HepG2 (cell line): ENCODE measurements around the gene SINHCAF. TPM values are rescaled to one million over a fixed set of nuclear protein-coding genes. Genes with fewer than 3 reads are reported as not detected.

Source experiments
- ATAC-seq: fragments of 200-7000 bp; cut with Tn5 transposase; 3 replicates; pipeline ENCODE4 v1.9.1; 2020; ENCODE audit warnings: mild to moderate bottlenecking, moderate library complexity
- BruUV-seq: library from RNA; stranded (reverse); fragments of 400-500 nt; replicated peaks from 2 replicates; lab custom pipeline; 2021; lab: Mats Ljungman, UMichigan
- CTCF ChIA-PET: fragments of 300-600 bp; formaldehyde crosslinking; extraction: SDS; loops from one replicate; lab custom pipeline; 2021; ENCODE audit warnings: low total read pairs, inconsistent platforms, low intra/inter-chr PET ratio; lab: Yijun Ruan, JAX
- POLR2A ChIA-PET: fragments of 350-600 bp; sonication (Branson Sonifier 250); formaldehyde crosslinking; loops from one replicate; lab custom pipeline; 2020; ENCODE audit warnings: antibody characterized with exemption, inconsistent platforms; lab: Yijun Ruan, JAX
- DNase-seq: peaks from one replicate; pipeline ENCODE4 v3.0.0-alpha.2; 2015; ENCODE audit warnings: low spot score
- FAIRE-seq: peaks from 3 replicates; lab custom pipeline; 2011; peaks lifted over from hg19 to GRCh38; lab: Jason Lieb, UNC
- H2AFZ ChIP-seq: one replicate; pipeline ENCODE4 v1.6.1; 2011; ENCODE audit warnings: low read length, inconsistent platforms
- H3K27ac ChIP-seq: fragments of 300-600 bp; 3 replicates; pipeline ENCODE4 v1.8.0; 2011; ENCODE audit warnings: mixed run types, mild to moderate bottlenecking, mixed read lengths, low read length, inconsistent platforms; ENCODE audit not compliant: insufficient read depth; ENCODE audit errors: extremely low read length
- H3K27me3 ChIP-seq, 2 experiments: fragments of 200-600 bp in 1 of 2; 2 replicates in 1 of 2; 3 replicates in 1 of 2; pipeline versions ENCODE4 v1.6.0 to v1.8.0; 2011; ENCODE audit warnings: low read length in 2 of 2, mild to moderate bottlenecking in 2 of 2, moderate library complexity in 2 of 2, inconsistent platforms in 1 of 2; ENCODE audit not compliant: insufficient read depth in 2 of 2, control insufficient read depth in 1 of 2
- H3K36me3 ChIP-seq, 2 experiments: fragments of 200-600 bp in 1 of 2; replicated peaks in 1 of 2; 2 replicates in 1 of 2; 3 replicates in 1 of 2; pipeline versions ENCODE4 v1.5.1 to v1.8.0; 2011; ENCODE audit warnings: low read length in 2 of 2, inconsistent platforms in 1 of 2; ENCODE audit not compliant: insufficient read depth in 2 of 2, control insufficient read depth in 1 of 2
- H3K4me1 ChIP-seq: 2 replicates; pipeline ENCODE4 v1.5.1; 2012; ENCODE audit warnings: low read length, inconsistent platforms; ENCODE audit not compliant: insufficient read depth
- H3K4me2 ChIP-seq: 2 replicates; pipeline ENCODE4 v1.6.0; 2011; ENCODE audit warnings: low read depth, low read length, inconsistent platforms
- H3K4me3 ChIP-seq, 3 experiments: fragments of 200-600 bp in 1 of 3; sonication (generic), shearing (Covaris generic) in 1 of 3; replicated peaks in 1 of 3; 2 replicates each; pipeline ENCODE4 v1.5.1; 2011 to 2016; ENCODE audit warnings: low read length in 3 of 3, inconsistent platforms in 2 of 3, low read depth in 2 of 3, mild to moderate bottlenecking in 2 of 3, control low read depth in 1 of 3, mixed read lengths in 1 of 3; ENCODE audit not compliant: insufficient read depth in 1 of 3
- H3K79me2 ChIP-seq: one replicate; pipeline ENCODE4 v1.6.1; 2011; ENCODE audit warnings: low read length, inconsistent platforms; ENCODE audit not compliant: insufficient read depth
- H3K9ac ChIP-seq: 2 replicates; pipeline ENCODE4 v1.6.0; 2011; ENCODE audit warnings: mild to moderate bottlenecking, low read depth, low read length, inconsistent platforms; ENCODE audit not compliant: insufficient read depth
- H3K9me3 ChIP-seq: 2 replicates; pipeline ENCODE4 v1.5.1; 2012; ENCODE audit warnings: mild to moderate bottlenecking, low read length
- H4K20me1 ChIP-seq: 2 replicates; pipeline ENCODE4 v1.6.0; 2011; ENCODE audit warnings: inconsistent platforms, mild to moderate bottlenecking, low read length, moderate library complexity; ENCODE audit not compliant: insufficient read depth
- HCFC1 ChIP-seq: fragments of 150-350 bp; IDR thresholded peaks from 2 replicates; pipeline ENCODE4 v1.6.1; 2014; ENCODE audit warnings: low read depth, low read length
- HOXA9 ChIP-seq: sonication (generic); formaldehyde crosslinking; IDR thresholded peaks from 2 replicates; pipeline ENCODE4 v1.8.1; 2022; ENCODE audit warnings: missing genetic modification reagents, mild to moderate bottlenecking, moderate library complexity, borderline replicate concordance
- IRX3 ChIP-seq: sonication (generic); formaldehyde crosslinking; IDR thresholded peaks from 2 replicates; pipeline ENCODE4 v1.8.1; 2023; ENCODE audit warnings: mild to moderate bottlenecking, low read depth, missing genetic modification reagents, borderline replicate concordance
- MAFF ChIP-seq: IDR thresholded peaks from 2 replicates; pipeline ENCODE4 v1.6.1; 2011; ENCODE audit warnings: low read depth, low read length, improper control_type of control experiment
- MAFK ChIP-seq, 2 experiments: IDR thresholded peaks in 1 of 2; conservative IDR thresholded peaks in 1 of 2; 2 replicates each; pipeline ENCODE4 v1.6.1; 2011; ENCODE audit warnings: improper control_type of control experiment in 2 of 2, low read length in 2 of 2
- MED13 ChIP-seq: sonication (generic); formaldehyde crosslinking; IDR thresholded peaks from 2 replicates; pipeline ENCODE4 v1.5.0; 2020; ENCODE audit warnings: missing genetic modification reagents
- MTA3 ChIP-seq: sonication (generic); formaldehyde crosslinking; IDR thresholded peaks from 2 replicates; pipeline ENCODE4 v1.4.0; 2020; ENCODE audit warnings: missing genetic modification reagents
- SPEN ChIP-seq: sonication (generic); formaldehyde crosslinking; IDR thresholded peaks from 2 replicates; pipeline ENCODE4 v1.5.1; 2020; ENCODE audit warnings: low read depth, mild to moderate bottlenecking, missing genetic modification reagents
- ZBTB3 ChIP-seq: sonication (generic); formaldehyde crosslinking; IDR thresholded peaks from 2 replicates; pipeline ENCODE4 v1.4.0; 2020; ENCODE audit warnings: low read depth, mild to moderate bottlenecking, moderate library complexity, missing genetic modification reagents, borderline replicate concordance
- ZBTB7A ChIP-seq: sonication (generic); formaldehyde crosslinking; IDR thresholded peaks from 2 replicates; pipeline ENCODE4 v1.8.0; 2022; ENCODE audit warnings: mild to moderate bottlenecking, missing genetic modification reagents
- ZFP36 ChIP-seq: fragments of 150-350 bp; IDR thresholded peaks from 2 replicates; pipeline ENCODE4 v1.6.1; 2018; ENCODE audit warnings: borderline replicate concordance, low read length, low read depth; ENCODE audit not compliant: partially characterized antibody
- ZNF232 ChIP-seq: sonication (generic); formaldehyde crosslinking; IDR thresholded peaks from 2 replicates; pipeline ENCODE4 v1.4.0; 2020; ENCODE audit warnings: missing genetic modification reagents, borderline replicate concordance
- ZNF766 ChIP-seq: sonication (generic); formaldehyde crosslinking; IDR thresholded peaks from 2 replicates; pipeline ENCODE4 v1.5.0; 2020; ENCODE audit warnings: missing genetic modification reagents, borderline replicate concordance
- ZNF83 ChIP-seq: sonication (generic); formaldehyde crosslinking; IDR thresholded peaks from 2 replicates; pipeline ENCODE4 v1.4.0; 2020; ENCODE audit warnings: missing genetic modification reagents, mild to moderate bottlenecking, borderline replicate concordance
- ZSCAN22 ChIP-seq: sonication (generic); formaldehyde crosslinking; IDR thresholded peaks from 2 replicates; pipeline ENCODE4 v1.4.0; 2020; ENCODE audit warnings: mild to moderate bottlenecking, missing genetic modification reagents
- WGBS: methylation state at CpG from one replicate; pipeline ENCODE4 v1.1.6; 2017; ENCODE audit warnings: low lambda C conversion rate; 5-methylcytosine and 5-hydroxymethylcytosine counted together
- in situ Hi-C: cut with HindIII; loops from 2 replicates; pipeline ENCODE4 v1.10.0; 2017; ENCODE audit warnings: low pct_unique_long_range_greater_than_20kb; ENCODE audit not compliant: extremely low pct_ligation_motif_present
- intact Hi-C: fragments of 100-400 bp; cut with micrococcal nuclease; formaldehyde crosslinking; loops from one replicate; pipeline ENCODE4 v1.10.0; 2022; ENCODE audit not compliant: unreplicated experiment
- polyA plus RNA-seq, 8 experiments: library from polyadenylated mRNA; depleted of rRNA in 3 of 8; stranded (reverse) in 7 of 8; unstranded in 1 of 8; fragments of >200 nt; fragmentation: Illumina TruSeq in 4 of 8; extraction: Trizol in 4 of 8; gene quantifications; 2 replicates each; pipeline versions ENCODE4 v1.2.1 to v1.2.3, GENCODE V29; 2011 to 2016; ENCODE audit warnings: low read depth in 4 of 8, missing spikeins in 1 of 8, mixed read lengths in 1 of 8; ENCODE audit not compliant: insufficient read depth in 1 of 8
- total RNA-seq, 5 experiments: library from RNA; depleted of rRNA; stranded (reverse); fragments of >200 nt; fragmentation: Illumina TruSeq; extraction: Trizol; gene quantifications; 2 replicates each; pipeline ENCODE4 v1.2.3, GENCODE V29; 2016; ENCODE audit warnings: low read depth in 1 of 5

SINHCAF gene
- total and polyA plus RNA-seq, 2 of the 13 experiments (the other 11 are each of a cell fraction or from before 2014, with no cell fraction given) = 54.6 to 97.8 TPM

DNA sequence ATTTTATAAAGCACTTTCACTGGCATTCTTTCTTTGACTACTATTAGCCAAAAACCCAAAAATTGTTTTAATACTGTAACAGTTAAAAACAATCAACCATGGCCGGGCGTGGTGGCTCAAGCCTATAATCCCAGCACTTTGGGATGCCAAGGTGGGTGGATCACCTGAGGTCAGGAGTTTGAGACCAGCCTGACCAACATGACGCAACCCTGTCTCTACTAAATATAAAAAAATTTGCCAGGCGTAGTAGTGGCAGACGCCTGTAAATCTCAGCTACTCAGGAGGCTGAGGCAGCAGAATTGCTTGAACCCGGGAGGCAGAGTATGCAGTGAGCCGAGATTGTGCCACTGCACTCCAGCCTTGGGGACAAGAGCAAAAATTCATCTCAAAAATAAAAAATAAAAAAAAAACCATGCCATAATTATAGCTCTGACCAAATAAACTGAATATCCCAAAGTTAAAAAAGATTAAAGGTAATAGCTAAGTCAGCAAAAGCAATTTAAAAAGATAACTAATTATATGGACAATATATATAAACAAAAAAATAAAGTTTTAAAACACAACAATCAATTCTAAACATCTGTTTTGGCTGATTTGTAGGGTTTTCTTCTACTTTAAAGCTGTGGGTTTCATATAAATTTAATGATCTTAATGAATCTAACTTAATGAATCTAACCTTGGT lies 10.0 kb downstream of the SINHCAF start:
- ChIA-PET CTCF (no interaction called here), POLR2A (no interaction called here)
- H3K79me2 ChIP-seq = peaks cover 98% of the 10 kb centered on the region
- no TSS peak for BruUV-seq
- no peak for DNase-seq
- in situ Hi-C loops (no loop called here), intact Hi-C loops (no loop called here)
- FAIRE-seq = no peak
- no peak overlapping the region for H3K4me3 ChIP-seq
- no peak overlapping the region for H3K27ac ChIP-seq
- H2AFZ ChIP-seq = no peak overlapping the region
- ATAC-seq = no peak
- H3K36me3 ChIP-seq = peaks cover 2 to 7% of the 10 kb centered on the region in 2 experiments; a peak in 3 of 5 replicates
- H3K9me3 ChIP-seq = no peaks in the 10 kb centered on the region
- H3K4me2 ChIP-seq = no peak overlapping the region
- 92% methylated on average over 7 of the region's 7 CpGs for WGBS
- no peak overlapping the region for H3K9ac ChIP-seq
- TF ChIP-seq MAFF = peak; percentile 43; the same call in 1 of the 2 replicates
- no peak for TF ChIP-seq ZBTB3 (CRISPR knock-in tag)
- peak; percentile 37 to 74; a peak in 3 of 4 replicates for TF ChIP-seq MAFK (conservative IDR thresholded peaks at IDR 0.05 in 1 of 2, IDR thresholded peaks at IDR 0.05 in 1 of 2; ENCODE audit: low read length in 2 of 2)
- H3K27me3 ChIP-seq = no peaks in the 10 kb centered on the region
- peaks cover 97% of the 10 kb centered on the region for H4K20me1 ChIP-seq
- peaks cover 58% of the 10 kb centered on the region for H3K4me1 ChIP-seq

DNA sequence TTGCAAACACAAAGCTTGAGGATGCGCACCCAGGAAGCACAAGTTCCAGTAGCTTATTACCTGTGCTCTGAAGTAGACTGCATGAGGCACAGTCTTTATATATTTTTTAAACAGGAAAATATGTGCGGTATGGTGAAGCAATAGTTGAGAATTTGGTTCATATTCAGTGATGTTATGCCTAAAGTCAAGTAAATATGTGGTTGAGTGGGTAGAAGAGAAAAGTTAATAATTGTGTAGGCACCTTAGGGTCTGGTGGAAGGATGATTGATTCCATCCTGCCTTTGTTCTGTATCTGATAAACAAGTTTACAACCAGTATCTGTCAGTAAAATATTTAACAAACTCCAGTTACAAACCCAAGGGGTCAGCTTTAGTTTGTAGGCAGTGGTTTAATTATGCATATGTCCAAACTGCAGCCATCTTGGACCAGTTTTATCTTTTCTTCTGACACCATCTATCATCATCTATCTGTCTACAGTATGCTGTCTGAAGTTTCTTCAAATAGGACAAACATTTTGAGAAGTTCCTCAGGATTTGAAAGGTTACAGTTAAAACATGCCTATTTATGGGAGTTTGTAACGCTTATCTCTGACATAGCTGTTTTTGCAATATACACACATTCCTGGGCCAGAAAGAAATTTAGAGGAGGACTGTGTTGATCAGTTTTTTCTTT lies 10.8 kb downstream of the SINHCAF start:
- no peak overlapping the region for H3K4me2 ChIP-seq
- H3K27ac ChIP-seq = no peak overlapping the region
- CTCF ChIA-PET = no interaction called here
- no TSS peak for BruUV-seq
- H2AFZ ChIP-seq = no peak overlapping the region
- peaks cover 2 to 10% of the 10 kb centered on the region in 2 experiments; a peak in 3 of 5 replicates for H3K36me3 ChIP-seq
- no peak overlapping the region for H3K9ac ChIP-seq
- intact Hi-C loops = no loop called here
- ATAC-seq (no peak), DNase-seq (no peak), FAIRE-seq (no peak)
- H3K4me3 ChIP-seq = no peak overlapping the region
- TF ChIP-seq ZSCAN22 (CRISPR knock-in tag) = no peak
- no peak for TF ChIP-seq HOXA9
- no peak for TF ChIP-seq ZFP36
- no peak for TF ChIP-seq ZNF766
- TF ChIP-seq ZNF232 = no peak
- no peak for TF ChIP-seq ZNF83 (CRISPR knock-in tag)
- TF ChIP-seq IRX3 (CRISPR knock-in tag) = no peak
- no peak for TF ChIP-seq SPEN (CRISPR knock-in tag)
- TF ChIP-seq MED13 (CRISPR knock-in tag) = no peak
- no peak for TF ChIP-seq ZBTB7A
- TF ChIP-seq MTA3 (CRISPR knock-in tag) = no peak
- TF ChIP-seq HCFC1 = no peak
- in situ Hi-C loops = no loop called here
- WGBS = 85% methylated on average over 3 of the region's 3 CpGs
- POLR2A ChIA-PET = no interaction called here
- no peaks in the 10 kb centered on the region for H3K9me3 ChIP-seq
- H3K79me2 ChIP-seq = peaks cover 98% of the 10 kb centered on the region
- peaks cover 51% of the 10 kb centered on the region for H3K4me1 ChIP-seq
- no peaks in the 10 kb centered on the region for H3K27me3 ChIP-seq
- peaks cover 96% of the 10 kb centered on the region for H4K20me1 ChIP-seq
